ENCODE measurements around the gene LKAAEAR1. TPM values are rescaled to one million over a fixed set of nuclear protein-coding genes. Genes with fewer than 3 reads are reported as not detected.

Gene LKAAEAR1
- total and polyA plus RNA-seq, 2 of the 13 experiments (the other 11 are each of a cell fraction or from before 2014, with no cell fraction given), result not detected

DNA sequence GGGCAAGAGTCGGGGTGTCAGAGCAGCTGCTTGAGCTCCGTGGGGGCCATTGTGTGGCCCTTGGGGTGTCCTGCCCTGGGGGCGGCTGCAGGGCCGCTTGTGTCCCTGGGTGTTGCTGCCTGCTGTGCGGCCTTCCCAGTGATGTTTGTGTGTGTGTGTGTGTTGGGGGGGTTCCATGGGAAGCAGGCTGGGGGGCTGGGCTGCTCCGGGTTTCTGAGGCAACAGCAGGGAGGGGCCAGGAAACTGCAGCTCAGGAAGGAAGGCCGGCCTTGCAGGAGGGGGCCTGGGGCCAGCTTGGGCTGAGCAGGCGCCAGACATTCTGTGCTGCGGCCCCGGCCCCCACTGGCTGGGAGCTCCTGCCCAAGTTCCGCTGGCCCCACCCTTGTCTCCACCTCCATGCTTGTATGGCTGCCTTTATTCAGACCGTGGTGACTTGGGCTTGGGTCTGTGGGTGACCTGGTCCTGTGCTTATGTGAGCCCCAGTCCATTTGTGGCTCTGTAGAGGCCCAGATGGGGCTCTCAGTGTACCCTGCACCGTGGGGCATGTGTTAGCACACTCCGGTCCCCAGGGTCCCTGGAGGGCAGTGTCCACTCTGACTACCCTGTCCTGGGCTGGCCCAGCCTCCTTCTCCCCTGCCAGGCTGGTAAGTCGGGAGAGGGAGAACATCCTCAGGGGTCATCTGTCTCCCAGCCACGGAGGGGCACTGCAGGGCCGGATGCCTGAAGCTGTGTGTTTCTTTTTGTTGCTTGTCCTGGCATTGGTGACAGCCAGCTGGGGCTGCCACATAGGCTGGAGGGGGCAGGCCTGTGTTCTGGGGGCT is 30.1 kb downstream of the LKAAEAR1 start (continued):
- TF ChIP-seq, protein P1, sequence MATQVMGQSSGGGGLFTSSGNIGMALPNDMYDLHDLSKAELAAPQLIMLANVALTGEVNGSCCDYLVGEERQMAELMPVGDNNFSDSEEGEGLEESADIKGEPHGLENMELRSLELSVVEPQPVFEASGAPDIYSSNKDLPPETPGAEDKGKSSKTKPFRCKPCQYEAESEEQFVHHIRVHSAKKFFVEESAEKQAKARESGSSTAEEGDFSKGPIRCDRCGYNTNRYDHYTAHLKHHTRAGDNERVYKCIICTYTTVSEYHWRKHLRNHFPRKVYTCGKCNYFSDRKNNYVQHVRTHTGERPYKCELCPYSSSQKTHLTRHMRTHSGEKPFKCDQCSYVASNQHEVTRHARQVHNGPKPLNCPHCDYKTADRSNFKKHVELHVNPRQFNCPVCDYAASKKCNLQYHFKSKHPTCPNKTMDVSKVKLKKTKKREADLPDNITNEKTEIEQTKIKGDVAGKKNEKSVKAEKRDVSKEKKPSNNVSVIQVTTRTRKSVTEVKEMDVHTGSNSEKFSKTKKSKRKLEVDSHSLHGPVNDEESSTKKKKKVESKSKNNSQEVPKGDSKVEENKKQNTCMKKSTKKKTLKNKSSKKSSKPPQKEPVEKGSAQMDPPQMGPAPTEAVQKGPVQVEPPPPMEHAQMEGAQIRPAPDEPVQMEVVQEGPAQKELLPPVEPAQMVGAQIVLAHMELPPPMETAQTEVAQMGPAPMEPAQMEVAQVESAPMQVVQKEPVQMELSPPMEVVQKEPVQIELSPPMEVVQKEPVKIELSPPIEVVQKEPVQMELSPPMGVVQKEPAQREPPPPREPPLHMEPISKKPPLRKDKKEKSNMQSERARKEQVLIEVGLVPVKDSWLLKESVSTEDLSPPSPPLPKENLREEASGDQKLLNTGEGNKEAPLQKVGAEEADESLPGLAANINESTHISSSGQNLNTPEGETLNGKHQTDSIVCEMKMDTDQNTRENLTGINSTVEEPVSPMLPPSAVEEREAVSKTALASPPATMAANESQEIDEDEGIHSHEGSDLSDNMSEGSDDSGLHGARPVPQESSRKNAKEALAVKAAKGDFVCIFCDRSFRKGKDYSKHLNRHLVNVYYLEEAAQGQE (IDR thresholded peaks at IDR 0.05; ENCODE audit: borderline replicate concordance in 1 of 2, low read depth in 1 of 2, low read length in 2 of 2), result no peak
- no peak for TF ChIP-seq HMGA1 (CRISPR knock-in tag; conservative IDR thresholded peaks at IDR 0.05)
- TF ChIP-seq U2AF2 (IDR thresholded peaks at IDR 0.05; ENCODE audit: low read depth, low read length), result no peak
- no peak; the same call in 1 of the 2 replicates for TF ChIP-seq ZNF770 (CRISPR knock-in tag; IDR thresholded peaks at IDR 0.05)
- TF ChIP-seq SMAD9 (CRISPR knock-in tag; IDR thresholded peaks at IDR 0.05), result 0 out of 2 replicates have a peak, but pooled peaks have one; percentile 49
- TF ChIP-seq MED8 (CRISPR knock-in tag; IDR thresholded peaks at IDR 0.05; ENCODE audit: insufficient replicate concordance), result no peak
- TF ChIP-seq SMC3 (IDR thresholded peaks at IDR 0.05; ENCODE audit: low read length), result peak; percentile 66
- peak; percentile 9; the same call in 1 of the 2 replicates for TF ChIP-seq ZNF652 (CRISPR knock-in tag; IDR thresholded peaks at IDR 0.05; ENCODE audit: borderline replicate concordance, low read depth)
- TF ChIP-seq ATM (IDR thresholded peaks at IDR 0.05; ENCODE audit: borderline replicate concordance), result no peak
- TF ChIP-seq, protein P2, sequence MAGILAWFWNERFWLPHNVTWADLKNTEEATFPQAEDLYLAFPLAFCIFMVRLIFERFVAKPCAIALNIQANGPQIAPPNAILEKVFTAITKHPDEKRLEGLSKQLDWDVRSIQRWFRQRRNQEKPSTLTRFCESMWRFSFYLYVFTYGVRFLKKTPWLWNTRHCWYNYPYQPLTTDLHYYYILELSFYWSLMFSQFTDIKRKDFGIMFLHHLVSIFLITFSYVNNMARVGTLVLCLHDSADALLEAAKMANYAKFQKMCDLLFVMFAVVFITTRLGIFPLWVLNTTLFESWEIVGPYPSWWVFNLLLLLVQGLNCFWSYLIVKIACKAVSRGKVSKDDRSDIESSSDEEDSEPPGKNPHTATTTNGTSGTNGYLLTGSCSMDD (CRISPR knock-in tag; IDR thresholded peaks at IDR 0.05), result 0 out of 2 replicates have a peak, but pooled peaks have one; percentile 54
- TF ChIP-seq, protein P3, sequence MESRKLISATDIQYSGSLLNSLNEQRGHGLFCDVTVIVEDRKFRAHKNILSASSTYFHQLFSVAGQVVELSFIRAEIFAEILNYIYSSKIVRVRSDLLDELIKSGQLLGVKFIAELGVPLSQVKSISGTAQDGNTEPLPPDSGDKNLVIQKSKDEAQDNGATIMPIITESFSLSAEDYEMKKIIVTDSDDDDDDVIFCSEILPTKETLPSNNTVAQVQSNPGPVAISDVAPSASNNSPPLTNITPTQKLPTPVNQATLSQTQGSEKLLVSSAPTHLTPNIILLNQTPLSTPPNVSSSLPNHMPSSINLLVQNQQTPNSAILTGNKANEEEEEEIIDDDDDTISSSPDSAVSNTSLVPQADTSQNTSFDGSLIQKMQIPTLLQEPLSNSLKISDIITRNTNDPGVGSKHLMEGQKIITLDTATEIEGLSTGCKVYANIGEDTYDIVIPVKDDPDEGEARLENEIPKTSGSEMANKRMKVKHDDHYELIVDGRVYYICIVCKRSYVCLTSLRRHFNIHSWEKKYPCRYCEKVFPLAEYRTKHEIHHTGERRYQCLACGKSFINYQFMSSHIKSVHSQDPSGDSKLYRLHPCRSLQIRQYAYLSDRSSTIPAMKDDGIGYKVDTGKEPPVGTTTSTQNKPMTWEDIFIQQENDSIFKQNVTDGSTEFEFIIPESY (CRISPR knock-in tag; IDR thresholded peaks at IDR 0.05), result no peak
- TF ChIP-seq, protein P4, sequence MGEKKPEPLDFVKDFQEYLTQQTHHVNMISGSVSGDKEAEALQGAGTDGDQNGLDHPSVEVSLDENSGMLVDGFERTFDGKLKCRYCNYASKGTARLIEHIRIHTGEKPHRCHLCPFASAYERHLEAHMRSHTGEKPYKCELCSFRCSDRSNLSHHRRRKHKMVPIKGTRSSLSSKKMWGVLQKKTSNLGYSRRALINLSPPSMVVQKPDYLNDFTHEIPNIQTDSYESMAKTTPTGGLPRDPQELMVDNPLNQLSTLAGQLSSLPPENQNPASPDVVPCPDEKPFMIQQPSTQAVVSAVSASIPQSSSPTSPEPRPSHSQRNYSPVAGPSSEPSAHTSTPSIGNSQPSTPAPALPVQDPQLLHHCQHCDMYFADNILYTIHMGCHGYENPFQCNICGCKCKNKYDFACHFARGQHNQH (CRISPR knock-in tag; IDR thresholded peaks at IDR 0.05), result peak; percentile 90
- TF ChIP-seq MBNL3 (CRISPR knock-in tag; conservative IDR thresholded peaks at IDR 0.05), result no peak
- no peak for TF ChIP-seq ZFP36L1 (CRISPR knock-in tag; IDR thresholded peaks at IDR 0.05)
- peak; percentile 59 for TF ChIP-seq MAX (IDR thresholded peaks at IDR 0.05)
- TF ChIP-seq ARNTL (CRISPR knock-in tag; IDR thresholded peaks at IDR 0.05), result peak; percentile 50; the same call in 1 of the 2 replicates
- no peak; the same call in 1 of the 2 replicates for TF ChIP-seq TRIM24 (CRISPR knock-in tag; IDR thresholded peaks at IDR 0.05)
- no peak; the same call in 1 of the 2 replicates for TF ChIP-seq ZFP41 (CRISPR knock-in tag; IDR thresholded peaks at IDR 0.05; ENCODE audit: borderline replicate concordance)
- peak; percentile 46 for TF ChIP-seq NCOA2 (CRISPR knock-in tag; IDR thresholded peaks at IDR 0.05)

Measured in HepG2 (cell line).